C4-2B (cell line): ENCODE results near the gene TXNDC11.

Source experiments
- H3K27ac ChIP-seq: fragments of 450-650 bp; 2 replicates; pipeline ENCODE4 v1.5.1; 2017
- CTCF ChIP-seq: fragments of 450-650 bp; conservative IDR thresholded peaks from 2 replicates; pipeline ENCODE4 v1.5.1; 2017; ENCODE audit warnings: mild to moderate bottlenecking
- ZFX ChIP-seq: fragments of 450-650 bp; IDR thresholded peaks from 2 replicates; pipeline ENCODE4 v1.6.1; 2017

The TXNDC11 gene

DNA sequence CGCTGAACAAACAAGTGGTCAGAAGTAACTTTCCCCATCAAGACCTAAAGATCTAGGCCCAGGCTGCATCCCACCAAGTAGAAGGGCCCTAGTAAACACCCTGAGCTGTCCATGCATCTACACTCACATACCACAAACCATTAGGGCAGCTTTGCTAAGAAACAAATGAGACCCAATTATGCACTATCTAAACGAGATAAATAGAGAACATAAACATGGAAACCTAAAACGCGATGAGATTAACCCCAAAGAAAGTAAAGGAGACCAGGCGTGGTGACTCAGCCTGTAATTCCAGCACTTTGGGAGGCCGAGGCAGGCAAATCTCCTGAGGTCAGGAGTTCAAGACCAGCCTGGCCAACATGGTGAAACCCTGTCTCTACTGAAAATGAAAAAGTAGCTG is 5.8 kb downstream of the TXNDC11 start:
- no peak overlapping the region for H3K27ac ChIP-seq
- TF ChIP-seq ZFX (no peak), CTCF (no peak)

- no peak overlapping the region for H3K27ac ChIP-seq
- TF ChIP-seq CTCF (no peak), ZFX (no peak)
Measured at GRCh38 chr16:11735787-11736186, 6.9 kb downstream of the TXNDC11 start.

DNA sequence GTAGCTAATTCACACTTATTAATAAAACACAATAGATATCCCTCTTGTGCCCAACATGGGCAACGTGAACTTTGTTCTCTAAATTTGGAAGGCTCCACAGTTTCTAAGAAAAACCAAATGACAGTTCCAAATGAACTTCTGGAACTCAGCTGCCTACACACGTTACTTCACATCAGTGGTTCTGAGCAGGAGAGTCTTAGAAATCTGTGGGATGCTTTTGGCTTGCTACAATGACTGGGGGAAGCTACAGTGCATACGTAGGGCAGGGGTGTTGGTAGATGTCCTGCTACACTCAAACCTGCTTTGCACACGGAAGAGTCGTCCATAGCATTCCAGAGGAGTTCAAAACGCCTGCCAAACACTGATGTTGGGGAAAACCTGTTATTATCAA is 8.0 kb downstream of the TXNDC11 start:
- TF ChIP-seq ZFX (no peak), CTCF (no peak)
- H3K27ac ChIP-seq: no peak overlapping the region

- TF ChIP-seq ZFX: no peak
- TF ChIP-seq CTCF: no peak
- H3K27ac ChIP-seq: no peak overlapping the region
Measured at GRCh38 chr16:11734025-11734652, 8.5 kb downstream of the TXNDC11 start.

DNA sequence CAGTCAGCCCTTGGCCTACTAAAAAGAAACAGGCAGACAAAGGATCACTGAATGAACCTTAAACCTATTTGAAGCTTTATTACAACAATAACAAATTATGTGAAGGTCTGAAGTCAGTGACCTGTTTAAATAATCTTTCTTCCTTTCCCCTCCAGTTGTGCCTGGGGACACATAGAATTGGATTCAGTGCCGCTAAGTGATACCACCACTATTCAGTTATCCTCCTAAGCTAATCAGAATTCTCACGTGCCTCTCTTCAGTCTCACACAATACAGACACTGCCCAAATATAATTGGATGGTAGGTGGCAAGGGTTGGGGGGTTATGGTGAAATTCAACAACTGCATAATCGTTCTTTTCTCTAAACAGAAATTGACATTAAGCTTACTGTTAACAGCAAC is 11.4 kb downstream of the TXNDC11 start:
- H3K27ac ChIP-seq: no peak overlapping the region
- TF ChIP-seq ZFX (no peak), CTCF (no peak)

GRCh38 chr16:11729787-11730186 is 12.9 kb downstream of the TXNDC11 start:
- TF ChIP-seq ZFX: no peak
- TF ChIP-seq CTCF: no peak
- no peak overlapping the region for H3K27ac ChIP-seq

GRCh38 chr16:11727796-11728543 is 14.7 kb downstream of the TXNDC11 start:
- no peak overlapping the region for H3K27ac ChIP-seq
- TF ChIP-seq CTCF (no peak), ZFX (no peak)
